Hepatocyte (in vitro differentiated cells): ENCODE measurements around the gene PEMT. TPM values are rescaled to one million over a fixed set of nuclear protein-coding genes. Genes with fewer than 3 reads are reported as not detected.

ENCODE experiments used
- DNase-seq: peaks from one replicate; pipeline ENCODE4 v3.0.0-alpha.2; 2016; ENCODE audit warnings: low spot score
- H2AFZ ChIP-seq: fragments of 200-600 bp; sonication (generic); 2 replicates; pipeline ENCODE4 v1.6.0; 2016; ENCODE audit warnings: antibody characterized with exemption, mild to moderate bottlenecking
- H3K27ac ChIP-seq: fragments of 200-600 bp; sonication (generic); 2 replicates; pipeline ENCODE4 v1.5.1; 2016; ENCODE audit warnings: mild to moderate bottlenecking
- H3K27me3 ChIP-seq: fragments of 200-600 bp; sonication (generic); 2 replicates; pipeline ENCODE4 v1.6.1; 2016
- H3K36me3 ChIP-seq: fragments of 200-600 bp; sonication (generic); replicated peaks from 2 replicates; pipeline ENCODE4 v1.5.1; 2016; ENCODE audit warnings: low read depth; ENCODE audit not compliant: insufficient read depth
- H3K4me1 ChIP-seq: fragments of 200-600 bp; sonication (generic); 2 replicates; pipeline ENCODE4 v1.5.1; 2016; ENCODE audit warnings: mild to moderate bottlenecking, moderate library complexity; ENCODE audit not compliant: insufficient read depth
- H3K4me2 ChIP-seq: fragments of 200-600 bp; sonication (generic); 2 replicates; pipeline ENCODE4 v1.6.0; 2016
- H3K4me3 ChIP-seq: fragments of 200-600 bp; sonication (generic); 2 replicates; pipeline ENCODE4 v1.5.1; 2016; ENCODE audit warnings: mild to moderate bottlenecking
- H3K79me2 ChIP-seq: fragments of 200-600 bp; sonication (generic); 2 replicates; pipeline ENCODE4 v1.6.0; 2017; ENCODE audit warnings: mild to moderate bottlenecking
- H3K9me2 ChIP-seq: fragments of 200-600 bp; sonication (generic); replicated peaks from 2 replicates; pipeline ENCODE4 v1.6.0; 2017; ENCODE audit warnings: mild to moderate bottlenecking; ENCODE audit not compliant: insufficient read depth
- H3K9me3 ChIP-seq: fragments of 200-600 bp; sonication (generic); 2 replicates; pipeline ENCODE4 v1.5.1; 2016; ENCODE audit warnings: low read depth, mild to moderate bottlenecking
- H4K20me1 ChIP-seq: fragments of 200-600 bp; sonication (generic); 2 replicates; pipeline ENCODE4 v1.6.0; 2016; ENCODE audit warnings: mild to moderate bottlenecking; ENCODE audit not compliant: insufficient read depth, poor library complexity, severe bottlenecking
- EZH2 ChIP-seq: fragments of 200-600 bp; sonication (generic); IDR thresholded peaks from 2 replicates; pipeline ENCODE4 v1.6.1; 2016; ENCODE audit warnings: antibody characterized with exemption, mild to moderate bottlenecking, borderline replicate concordance
- EZH2phosphoT487 ChIP-seq: fragments of 200-600 bp; sonication (generic); IDR thresholded peaks from one replicate; pipeline ENCODE4 v1.6.1; 2018; ENCODE audit warnings: antibody characterized with exemption, mild to moderate bottlenecking, low read depth, moderate library complexity; ENCODE audit not compliant: unreplicated experiment, severe bottlenecking
- WGBS: methylation state at CpG from one replicate; pipeline ENCODE4 v1.1.6; 2016; ENCODE audit warnings: low lambda C conversion rate; ENCODE audit errors: missing lambda C conversion rate; 5-methylcytosine and 5-hydroxymethylcytosine counted together
- polyA plus RNA-seq: library from polyadenylated mRNA; unstranded; fragments of >200 nt; fragmentation: Nextera tagmentation; extraction: Ambion mirVana; gene quantifications from 2 replicates; pipeline ENCODE4 v1.2.1, GENCODE V29; 2016
- total RNA-seq: library from RNA; depleted of rRNA; stranded (reverse); fragments of >200 nt; gene quantifications from 2 replicates; pipeline ENCODE4 v1.2.3, GENCODE V29; 2014
- TF ChIP-seq, protein P1 (sequence below): fragments of 200-600 bp; sonication (generic); IDR thresholded peaks from 2 replicates; pipeline ENCODE4 v1.5.1; 2016; ENCODE audit warnings: antibody characterized with exemption, mild to moderate bottlenecking; ENCODE audit not compliant: poor library complexity

The PEMT gene
- total and polyA plus RNA-seq, 2 experiments from 2014 or later, result 50.1 to 70.4 TPM

DNA sequence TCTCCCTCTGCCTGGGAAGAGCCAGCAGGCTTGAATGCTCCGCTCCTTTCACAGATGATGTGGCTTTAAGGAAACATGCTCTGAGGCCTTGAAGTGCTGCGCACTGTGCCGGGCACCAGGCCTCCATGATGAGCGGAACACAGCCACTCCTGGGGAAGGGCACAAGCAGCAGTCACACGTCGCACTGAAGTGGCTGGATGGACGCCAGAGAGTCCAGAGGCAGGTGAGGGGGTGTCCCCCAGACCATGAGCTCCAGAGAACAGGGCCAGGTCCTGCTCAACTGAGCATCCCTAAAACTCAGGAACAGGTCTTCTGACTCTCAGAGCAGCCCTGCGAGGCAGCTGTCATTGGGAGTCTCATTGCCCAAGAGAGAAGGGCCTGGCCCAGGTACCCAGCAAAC is 35.6 kb downstream of the PEMT start:
- Histone ChIP-seq H3K36me3 (no peaks in the 10 kb centered on the region), H3K27ac (no peak overlapping the region), H4K20me1 (no peaks in the 10 kb centered on the region), H2AFZ (no peak overlapping the region), H3K9me2 (no peaks in the 10 kb centered on the region), H3K9me3 (no peaks in the 10 kb centered on the region), H3K4me2 (no peak overlapping the region), H3K4me1 (peaks cover 10% of the 10 kb centered on the region), H3K4me3 (no peak overlapping the region), H3K79me2 (no peaks in the 10 kb centered on the region), H3K27me3 (no peaks in the 10 kb centered on the region)
- no peak for DNase-seq
- TF ChIP-seq EZH2phosphoT487, result no peak
- TF ChIP-seq, protein P1, sequence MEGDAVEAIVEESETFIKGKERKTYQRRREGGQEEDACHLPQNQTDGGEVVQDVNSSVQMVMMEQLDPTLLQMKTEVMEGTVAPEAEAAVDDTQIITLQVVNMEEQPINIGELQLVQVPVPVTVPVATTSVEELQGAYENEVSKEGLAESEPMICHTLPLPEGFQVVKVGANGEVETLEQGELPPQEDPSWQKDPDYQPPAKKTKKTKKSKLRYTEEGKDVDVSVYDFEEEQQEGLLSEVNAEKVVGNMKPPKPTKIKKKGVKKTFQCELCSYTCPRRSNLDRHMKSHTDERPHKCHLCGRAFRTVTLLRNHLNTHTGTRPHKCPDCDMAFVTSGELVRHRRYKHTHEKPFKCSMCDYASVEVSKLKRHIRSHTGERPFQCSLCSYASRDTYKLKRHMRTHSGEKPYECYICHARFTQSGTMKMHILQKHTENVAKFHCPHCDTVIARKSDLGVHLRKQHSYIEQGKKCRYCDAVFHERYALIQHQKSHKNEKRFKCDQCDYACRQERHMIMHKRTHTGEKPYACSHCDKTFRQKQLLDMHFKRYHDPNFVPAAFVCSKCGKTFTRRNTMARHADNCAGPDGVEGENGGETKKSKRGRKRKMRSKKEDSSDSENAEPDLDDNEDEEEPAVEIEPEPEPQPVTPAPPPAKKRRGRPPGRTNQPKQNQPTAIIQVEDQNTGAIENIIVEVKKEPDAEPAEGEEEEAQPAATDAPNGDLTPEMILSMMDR, result no peak
- no peak for TF ChIP-seq EZH2
- 95% methylated on average over 8 of the region's 8 CpGs for WGBS

DNA sequence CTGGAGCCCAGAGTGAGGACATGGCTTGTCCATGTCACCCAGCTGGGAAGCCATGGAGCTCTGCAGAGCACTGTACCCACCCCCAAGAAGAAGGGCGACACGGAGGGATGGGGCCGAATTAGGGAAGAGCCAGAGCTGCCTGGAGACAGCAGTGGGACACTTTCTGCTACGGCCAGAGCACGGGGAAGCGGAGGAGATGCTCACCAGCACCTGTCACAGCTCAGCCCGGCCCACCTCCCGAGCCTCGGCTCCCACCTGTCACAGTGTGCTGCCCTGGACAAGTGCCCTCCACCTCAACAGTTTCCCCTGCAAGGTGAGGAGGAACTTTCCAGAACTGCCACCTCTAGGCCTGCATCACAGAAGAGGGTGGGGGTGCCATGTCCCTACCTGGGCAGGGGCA is 36.4 kb downstream of the PEMT start:
- TF ChIP-seq, protein P1, result no peak
- no peak for TF ChIP-seq EZH2phosphoT487
- no peak for TF ChIP-seq EZH2
- Histone ChIP-seq H4K20me1 (no peaks in the 10 kb centered on the region), H3K9me2 (no peaks in the 10 kb centered on the region), H3K36me3 (no peaks in the 10 kb centered on the region), H3K27ac (no peak overlapping the region), H3K4me2 (no peak overlapping the region), H2AFZ (no peak overlapping the region), H3K27me3 (no peaks in the 10 kb centered on the region), H3K4me3 (no peak overlapping the region), H3K9me3 (no peaks in the 10 kb centered on the region), H3K4me1 (peaks cover 14% of the 10 kb centered on the region), H3K79me2 (no peaks in the 10 kb centered on the region)
- no peak for DNase-seq
- 95% methylated on average over 9 of the region's 9 CpGs for WGBS

DNA sequence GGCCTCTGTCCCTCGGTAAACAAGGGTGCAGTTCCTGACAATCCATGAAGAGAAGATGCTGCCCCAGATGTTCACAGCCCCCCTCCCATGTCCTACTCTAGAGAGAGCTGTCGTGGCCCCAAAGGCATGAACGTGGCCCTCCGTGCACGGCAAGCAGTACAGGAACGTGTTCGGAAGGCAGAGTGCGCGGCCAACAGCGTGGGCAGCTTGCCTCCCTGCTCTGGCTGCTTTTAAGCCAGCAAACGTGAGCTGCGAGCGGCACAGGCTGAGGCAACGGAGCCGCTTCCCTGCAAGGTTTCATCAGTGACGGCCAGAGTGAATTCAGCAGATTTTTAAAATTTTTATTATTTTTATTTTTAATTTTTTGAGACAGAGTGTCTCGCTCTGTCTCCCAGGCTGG is 37.2 kb downstream of the PEMT start:
- Histone ChIP-seq H3K79me2 (no peaks in the 10 kb centered on the region), H3K27ac (no peak overlapping the region), H4K20me1 (no peaks in the 10 kb centered on the region), H3K27me3 (no peaks in the 10 kb centered on the region), H3K4me2 (no peak overlapping the region), H3K36me3 (no peaks in the 10 kb centered on the region), H3K4me3 (no peak overlapping the region), H2AFZ (no peak overlapping the region), H3K4me1 (peaks cover 14% of the 10 kb centered on the region), H3K9me3 (no peaks in the 10 kb centered on the region), H3K9me2 (no peaks in the 10 kb centered on the region)
- TF ChIP-seq EZH2phosphoT487 (no peak), EZH2 (no peak)
- TF ChIP-seq, protein P1, result no peak
- 94% methylated on average over 17 of the region's 17 CpGs for WGBS
- DNase-seq, result no peak
